Astrocyte (in vitro differentiated cells and primary cell): Measurements from ENCODE around the gene GDNF.

ENCODE experiments used
- CTCF ChIP-seq: IDR thresholded peaks from 2 replicates; pipeline ENCODE4 v1.5.1; 2011; ENCODE audit warnings: low read depth, mild to moderate bottlenecking, inconsistent platforms, low read length, moderate library complexity; ENCODE audit not compliant: insufficient read depth
- EZH2 ChIP-seq: IDR thresholded peaks from 2 replicates; pipeline ENCODE4 v1.6.1; 2012; ENCODE audit warnings: mild to moderate bottlenecking, low read length, inconsistent platforms; ENCODE audit not compliant: insufficient read depth

- TF ChIP-seq CTCF: peak; percentile 59
- TF ChIP-seq EZH2: no peak
Observed at GRCh38 chr5:37837414-37838032, 2.3 kb downstream of the GDNF start.
